Esophagus (tissue), 2 donors: ENCODE data around the gene CATSPERZ. TPM values are rescaled to one million over a fixed set of nuclear protein-coding genes. Genes with fewer than 3 reads are reported as not detected.

ENCODE experiments used
- H3K27ac ChIP-seq, 2 donors: one replicate each; pipeline ENCODE4 v1.5.1; 2013; ENCODE audit warnings: low read depth in 2 of 2, mild to moderate bottlenecking in 2 of 2, inconsistent platforms in 1 of 2, low read length in 1 of 2, moderate library complexity in 1 of 2
- H3K27me3 ChIP-seq, 2 donors: one replicate each; pipeline ENCODE4 v1.6.1; 2013; ENCODE audit warnings: low read length in 2 of 2, control low read depth in 1 of 2, mild to moderate bottlenecking in 1 of 2; ENCODE audit not compliant: insufficient read depth in 2 of 2, control insufficient read depth in 1 of 2
- H3K36me3 ChIP-seq, 2 donors: one replicate each; pipeline ENCODE4 v1.6.1; 2013; ENCODE audit warnings: low read length in 1 of 2; ENCODE audit not compliant: control insufficient read depth in 2 of 2, insufficient read depth in 2 of 2
- H3K4me1 ChIP-seq, 2 donors: one replicate each; pipeline ENCODE4 v1.6.1; 2013; ENCODE audit warnings: low read length in 1 of 2; ENCODE audit not compliant: control insufficient read depth in 2 of 2, insufficient read depth in 2 of 2
- H3K4me3 ChIP-seq, 2 donors: one replicate each; pipeline ENCODE4 v1.5.1; 2013; ENCODE audit warnings: low read length in 2 of 2, mild to moderate bottlenecking in 2 of 2, low read depth in 1 of 2, moderate library complexity in 1 of 2
- H3K9me3 ChIP-seq, 2 donors: one replicate each; pipeline ENCODE4 v1.6.1; 2013; ENCODE audit warnings: mild to moderate bottlenecking in 2 of 2, low read depth in 1 of 2, low read length in 1 of 2, moderate library complexity in 1 of 2; ENCODE audit not compliant: control insufficient read depth in 2 of 2, insufficient read depth in 1 of 2
- WGBS, 2 donors: extraction: QIAGEN DNeasy Blood & Tissue Kit; methylation state at CpG; one replicate each; pipeline ENCODE4 v1.1.7; 2013; 5-methylcytosine and 5-hydroxymethylcytosine counted together
- polyA plus RNA-seq, 2 donors: library from polyadenylated mRNA; stranded (reverse); fragments of 200-250 nt; gene quantifications; one replicate each; pipeline ENCODE4 v1.2.3, GENCODE V29; 2013
- donor health status: healthy with polysubstance abuse.
- donor health status: Bipolar disorder and iron deficiency.

Gene CATSPERZ
- polyA plus RNA-seq, 2 donors: 0.37 to 0.39 TPM

- Histone ChIP-seq H3K27ac (no peak overlapping the region), H3K4me1 (peaks cover 5 to 7% of the 10 kb centered on the region in 2 donors), H3K4me3 (peak overlapping the region; percentile 19 to 48), H3K27me3 (peaks cover 0 to 21% of the 10 kb centered on the region in 2 donors), H3K36me3 (peaks cover 0 to 2% of the 10 kb centered on the region in 2 donors), H3K9me3 (no peaks in the 10 kb centered on the region)
- WGBS, 2 donors: 1% methylated on average over 49 to 96 of the region's 96 CpGs
Observed at GRCh38 chr11:64291752-64292459, 8.3 kb upstream of the CATSPERZ start.

GRCh38 chr11:64292460-64293254, 7.5 kb upstream of the CATSPERZ start:
- H3K27ac ChIP-seq: no peak overlapping the region
- 33 to 44% methylated on average over 33 to 42 of the region's 42 CpGs for WGBS, 2 donors
- peaks cover 0 to 21% of the 10 kb centered on the region in 2 donors for H3K27me3 ChIP-seq
- peaks cover 0 to 2% of the 10 kb centered on the region in 2 donors for H3K36me3 ChIP-seq
- peaks cover 5 to 7% of the 10 kb centered on the region in 2 donors for H3K4me1 ChIP-seq
- peak overlapping the region in 1 of 2 donors; percentile 48 for H3K4me3 ChIP-seq
- H3K9me3 ChIP-seq: no peaks in the 10 kb centered on the region

- no peak overlapping the region for H3K27ac ChIP-seq
- H3K36me3 ChIP-seq: no peaks in the 10 kb centered on the region
- 50 to 62% methylated on average over 3 of the region's 3 CpGs for WGBS, 2 donors
- H3K4me3 ChIP-seq: no peak overlapping the region
- H3K4me1 ChIP-seq: peaks cover 5 to 12% of the 10 kb centered on the region in 2 donors
- H3K9me3 ChIP-seq: no peaks in the 10 kb centered on the region
- H3K27me3 ChIP-seq: peaks cover 0 to 26% of the 10 kb centered on the region in 2 donors
Observed at GRCh38 chr11:64294774-64295173, 5.4 kb upstream of the CATSPERZ start.

- no peaks in the 10 kb centered on the region for H3K36me3 ChIP-seq
- H3K27ac ChIP-seq: no peak overlapping the region
- H3K27me3 ChIP-seq: peaks cover 0 to 30% of the 10 kb centered on the region in 2 donors
- H3K4me3 ChIP-seq: no peak overlapping the region
- peaks cover 5 to 22% of the 10 kb centered on the region in 2 donors for H3K4me1 ChIP-seq
- no peaks in the 10 kb centered on the region for H3K9me3 ChIP-seq
- 90 to 95% methylated on average over 4 of the region's 4 CpGs for WGBS, 2 donors
Observed at GRCh38 chr11:64295760-64296159, 4.4 kb upstream of the CATSPERZ start.

GRCh38 chr11:64296236-64296635, 3.9 kb upstream of the CATSPERZ start:
- no peak overlapping the region for H3K27ac ChIP-seq
- no peaks in the 10 kb centered on the region for H3K36me3 ChIP-seq
- H3K4me3 ChIP-seq: no peak overlapping the region
- no peaks in the 10 kb centered on the region for H3K9me3 ChIP-seq
- WGBS, 2 donors: 18 to 29% methylated on average over 1 of the region's 1 CpG
- peaks cover 5 to 23% of the 10 kb centered on the region in 2 donors for H3K4me1 ChIP-seq
- peaks cover 0 to 27% of the 10 kb centered on the region in 2 donors for H3K27me3 ChIP-seq

- H3K4me3 ChIP-seq: no peak overlapping the region
- no peaks in the 10 kb centered on the region for H3K9me3 ChIP-seq
- H3K27ac ChIP-seq: no peak overlapping the region
- H3K4me1 ChIP-seq: peaks cover 0 to 18% of the 10 kb centered on the region in 2 donors
- H3K27me3 ChIP-seq: peaks cover 0 to 20% of the 10 kb centered on the region in 2 donors
- WGBS, 2 donors: 22 to 37% methylated on average over 31 to 34 of the region's 34 CpGs
- H3K36me3 ChIP-seq: no peaks in the 10 kb centered on the region
Observed at GRCh38 chr11:64296830-64297698, 3.1 kb upstream of the CATSPERZ start.

- Histone ChIP-seq H3K27me3 (peaks cover 0 to 13% of the 10 kb centered on the region in 2 donors), H3K27ac (no peak overlapping the region), H3K36me3 (no peaks in the 10 kb centered on the region), H3K4me3 (no peak overlapping the region), H3K9me3 (no peaks in the 10 kb centered on the region), H3K4me1 (peaks cover 0 to 16% of the 10 kb centered on the region in 2 donors)
- 51 to 57% methylated on average over 18 of the region's 18 CpGs for WGBS, 2 donors
Observed at GRCh38 chr11:64297699-64298358, 2.3 kb upstream of the CATSPERZ start.

GRCh38 chr11:64298966-64299846, 952 bp upstream of the CATSPERZ start:
- peaks cover 0 to 16% of the 10 kb centered on the region in 2 donors for H3K4me1 ChIP-seq
- no peaks in the 10 kb centered on the region for H3K36me3 ChIP-seq
- H3K9me3 ChIP-seq: no peaks in the 10 kb centered on the region
- H3K4me3 ChIP-seq: peak overlapping the region; percentile 7 to 26
- WGBS, 2 donors: 4 to 5% methylated on average over 48 to 60 of the region's 60 CpGs
- peaks cover 0 to 10% of the 10 kb centered on the region in 2 donors for H3K27me3 ChIP-seq
- H3K27ac ChIP-seq: no peak overlapping the region
